Osteocyte (in vitro differentiated cells): ENCODE data around the gene ZNRD2. TPM values are rescaled to one million over a fixed set of nuclear protein-coding genes. Genes with fewer than 3 reads are reported as not detected.

Experiments
- DNase-seq: peaks from one replicate; pipeline ENCODE4 v3.0.0; 2021; ENCODE audit warnings: mixed read lengths; ENCODE audit not compliant: unreplicated experiment; ENCODE audit errors: extremely low spot score
- H3K27ac Mint-ChIP-seq: one replicate; pipeline ENCODE4 v1.8.0; 2021; ENCODE audit warnings: mild to moderate bottlenecking, mixed read lengths; ENCODE audit not compliant: unreplicated experiment
- H3K27me3 Mint-ChIP-seq: one replicate; pipeline ENCODE4 v1.8.0; 2021; ENCODE audit warnings: mixed read lengths; ENCODE audit not compliant: unreplicated experiment
- H3K36me3 Mint-ChIP-seq: one replicate; pipeline ENCODE4 v1.8.0; 2021; ENCODE audit warnings: mixed read lengths; ENCODE audit not compliant: unreplicated experiment
- H3K4me1 Mint-ChIP-seq: one replicate; pipeline ENCODE4 v1.8.0; 2021; ENCODE audit warnings: mixed read lengths; ENCODE audit not compliant: unreplicated experiment
- H3K4me3 Mint-ChIP-seq: one replicate; pipeline ENCODE4 v1.8.0; 2021; ENCODE audit warnings: mild to moderate bottlenecking, moderate library complexity, mixed read lengths; ENCODE audit not compliant: unreplicated experiment
- H3K9me3 Mint-ChIP-seq: one replicate; pipeline ENCODE4 v1.8.0; 2021; ENCODE audit warnings: mixed read lengths; ENCODE audit not compliant: unreplicated experiment
- total RNA-seq: library from RNA; stranded (reverse); gene quantifications from 2 replicates; pipeline ENCODE4 v1.2.1, GENCODE V29; 2021
- TF ChIP-seq, protein P1 (sequence below): fragments of 200-600 bp; sonication (generic); IDR thresholded peaks from 2 replicates; pipeline ENCODE4 v1.5.0; 2021; ENCODE audit warnings: antibody characterized with exemption, mild to moderate bottlenecking, moderate library complexity

The ZNRD2 gene
- total RNA-seq, 1 donor from 2014 or later = 31.3 TPM

DNA sequence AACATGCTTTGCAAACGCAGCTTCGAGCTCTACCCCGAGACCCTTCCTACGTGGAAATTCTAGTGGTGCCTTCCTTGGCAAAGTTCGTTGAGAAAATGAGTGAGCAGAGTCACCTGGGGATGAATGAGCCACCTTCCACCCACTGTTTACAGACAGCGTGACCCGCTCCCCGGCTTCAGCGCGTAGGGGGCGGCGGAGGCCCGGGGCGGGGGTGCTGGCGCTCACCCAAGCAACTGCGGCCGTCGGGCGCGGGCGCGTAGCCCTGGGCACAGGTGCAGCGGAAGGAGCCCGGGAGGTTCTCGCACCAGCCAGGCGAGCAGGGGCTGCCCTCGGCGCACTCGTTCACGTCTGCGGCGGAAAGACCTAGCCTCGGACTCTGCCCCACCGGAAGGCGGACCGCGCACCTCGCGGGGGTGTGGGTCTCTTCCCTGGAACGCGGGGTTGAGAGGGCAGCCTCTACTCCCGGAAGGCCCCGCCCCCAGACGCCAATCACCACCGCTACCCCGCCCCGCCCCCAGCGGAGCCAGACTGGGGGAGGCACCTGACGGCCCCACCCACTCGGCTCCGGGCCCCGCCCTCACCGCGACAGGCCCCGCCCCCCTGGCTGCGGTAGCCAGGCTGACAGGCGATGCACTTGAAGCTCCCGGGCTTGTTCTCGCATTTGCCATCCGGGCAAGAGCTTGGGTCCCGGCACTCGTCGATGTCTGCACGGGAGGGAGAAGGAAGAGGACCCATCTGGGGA lies 23.9 kb upstream of the ZNRD2 start:
- TF ChIP-seq, protein P1, sequence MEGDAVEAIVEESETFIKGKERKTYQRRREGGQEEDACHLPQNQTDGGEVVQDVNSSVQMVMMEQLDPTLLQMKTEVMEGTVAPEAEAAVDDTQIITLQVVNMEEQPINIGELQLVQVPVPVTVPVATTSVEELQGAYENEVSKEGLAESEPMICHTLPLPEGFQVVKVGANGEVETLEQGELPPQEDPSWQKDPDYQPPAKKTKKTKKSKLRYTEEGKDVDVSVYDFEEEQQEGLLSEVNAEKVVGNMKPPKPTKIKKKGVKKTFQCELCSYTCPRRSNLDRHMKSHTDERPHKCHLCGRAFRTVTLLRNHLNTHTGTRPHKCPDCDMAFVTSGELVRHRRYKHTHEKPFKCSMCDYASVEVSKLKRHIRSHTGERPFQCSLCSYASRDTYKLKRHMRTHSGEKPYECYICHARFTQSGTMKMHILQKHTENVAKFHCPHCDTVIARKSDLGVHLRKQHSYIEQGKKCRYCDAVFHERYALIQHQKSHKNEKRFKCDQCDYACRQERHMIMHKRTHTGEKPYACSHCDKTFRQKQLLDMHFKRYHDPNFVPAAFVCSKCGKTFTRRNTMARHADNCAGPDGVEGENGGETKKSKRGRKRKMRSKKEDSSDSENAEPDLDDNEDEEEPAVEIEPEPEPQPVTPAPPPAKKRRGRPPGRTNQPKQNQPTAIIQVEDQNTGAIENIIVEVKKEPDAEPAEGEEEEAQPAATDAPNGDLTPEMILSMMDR = no peak
- Mint-ChIP-seq H3K27ac (no peak overlapping the region), H3K4me3 (no peak overlapping the region), H3K9me3 (no peaks in the 10 kb centered on the region), H3K36me3 (peaks cover 51% of the 10 kb centered on the region), H3K27me3 (no peaks in the 10 kb centered on the region), H3K4me1 (peaks cover 10% of the 10 kb centered on the region)
- no peak for DNase-seq

DNA sequence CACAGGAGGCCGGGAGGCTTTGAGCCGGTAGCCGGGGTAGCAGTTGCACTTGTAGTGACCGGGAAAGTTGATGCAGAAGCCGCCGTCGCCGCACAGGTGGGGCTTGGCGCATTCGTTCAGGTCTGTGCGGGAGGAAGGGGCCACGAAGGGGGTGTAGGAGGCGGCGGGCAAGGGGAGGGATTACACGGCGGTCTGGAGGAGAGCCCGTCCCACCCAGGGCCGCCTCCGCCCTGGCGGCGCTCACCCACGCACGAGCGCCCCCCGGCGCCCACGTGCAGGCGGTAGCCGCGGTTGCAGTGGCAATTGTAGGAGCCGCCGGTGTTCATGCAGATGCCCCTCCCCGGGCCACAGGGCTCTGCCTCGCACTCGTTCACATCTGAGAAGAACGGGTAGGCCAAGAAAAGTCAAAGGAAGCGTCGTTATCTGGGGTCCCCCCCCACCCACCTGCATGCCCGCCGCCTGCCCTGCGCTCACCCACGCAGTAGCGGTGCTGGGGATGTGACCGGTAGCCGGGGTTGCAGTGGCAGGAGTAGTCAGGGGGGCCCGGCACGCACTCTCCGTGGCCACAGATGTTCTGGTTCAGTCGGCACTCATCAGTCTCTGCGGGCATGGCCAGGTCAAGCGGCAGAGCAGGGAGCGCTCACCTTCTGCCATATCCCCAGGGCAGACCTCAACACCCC lies 22.7 kb upstream of the ZNRD2 start:
- peaks cover 10% of the 10 kb centered on the region for H3K4me1 Mint-ChIP-seq
- H3K4me3 Mint-ChIP-seq = no peak overlapping the region
- TF ChIP-seq, protein P1 = no peak
- DNase-seq = no peak
- H3K9me3 Mint-ChIP-seq = no peaks in the 10 kb centered on the region
- H3K27ac Mint-ChIP-seq = no peak overlapping the region
- no peaks in the 10 kb centered on the region for H3K27me3 Mint-ChIP-seq
- H3K36me3 Mint-ChIP-seq = peaks cover 60% of the 10 kb centered on the region

DNA sequence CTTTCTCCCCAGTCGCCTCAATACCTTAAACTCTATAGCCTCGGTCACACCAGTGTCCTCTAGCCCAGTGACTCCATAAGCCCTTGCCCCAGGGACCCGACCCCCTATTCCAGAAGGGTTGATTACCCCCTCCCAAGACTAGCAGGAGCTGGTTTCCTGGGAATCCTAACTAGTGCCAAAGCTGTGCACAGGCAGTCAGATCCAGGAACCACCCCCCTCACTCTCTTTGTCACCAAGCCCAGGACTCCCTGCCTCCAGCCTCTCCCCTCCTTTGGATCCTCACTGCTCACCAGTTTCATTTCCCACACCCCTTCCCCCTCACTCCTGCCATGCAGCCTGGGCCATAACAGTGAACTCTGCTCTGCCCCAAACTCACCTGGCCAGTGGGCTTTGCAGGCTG lies 21.9 kb upstream of the ZNRD2 start:
- peaks cover 59% of the 10 kb centered on the region for H3K36me3 Mint-ChIP-seq
- H3K27me3 Mint-ChIP-seq = no peaks in the 10 kb centered on the region
- TF ChIP-seq, protein P1 = no peak
- no peak overlapping the region for H3K27ac Mint-ChIP-seq
- DNase-seq = no peak
- H3K4me3 Mint-ChIP-seq = no peak overlapping the region
- H3K4me1 Mint-ChIP-seq = peaks cover 10% of the 10 kb centered on the region
- no peaks in the 10 kb centered on the region for H3K9me3 Mint-ChIP-seq

DNA sequence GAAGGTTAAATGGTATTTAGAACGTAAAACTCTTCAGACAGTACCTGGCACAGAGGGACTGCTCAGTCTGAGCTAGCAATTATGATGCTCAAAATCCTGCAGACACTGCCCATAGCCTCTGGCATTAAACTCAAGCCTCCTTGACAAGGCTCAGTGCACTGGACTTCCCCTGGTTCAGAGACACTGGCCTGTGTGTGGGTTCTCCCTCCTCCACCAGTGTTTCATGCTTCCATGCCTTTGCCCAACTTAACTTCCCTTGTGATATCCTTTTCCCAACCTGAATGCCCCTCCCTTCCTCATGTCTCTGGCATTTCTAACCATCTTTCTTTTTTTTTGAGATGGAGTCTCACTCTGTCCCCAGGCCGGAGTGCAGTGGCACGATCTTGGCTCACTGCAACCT lies 21.2 kb upstream of the ZNRD2 start:
- Mint-ChIP-seq H3K4me3 (no peak overlapping the region), H3K4me1 (peaks cover 10% of the 10 kb centered on the region), H3K27ac (no peak overlapping the region), H3K36me3 (peaks cover 55% of the 10 kb centered on the region), H3K27me3 (no peaks in the 10 kb centered on the region), H3K9me3 (no peaks in the 10 kb centered on the region)
- DNase-seq = no peak
- TF ChIP-seq, protein P1 = no peak
